Left lung (tissue), 10 donors: Measurements from ENCODE around the gene INO80C. TPM values are rescaled to one million over a fixed set of nuclear protein-coding genes. Genes with fewer than 3 reads are reported as not detected.

Experiments used
- ATAC-seq: fragments of 200-7000 bp; cut with Tn5 transposase; one replicate; pipeline ENCODE4 v1.9.1; 2020; ENCODE audit warnings: moderate library complexity
- DNase-seq, 4 donors: peaks; one replicate each; pipeline ENCODE4 v3.0.0-alpha.2; 2013 to 2020
- H3K27ac ChIP-seq, 2 donors: fragments of 200-600 bp; sonication (generic) in 1 of 2; one replicate each; pipeline versions ENCODE4 v1.5.0 to v1.8.0; 2020 to 2021
- H3K27me3 ChIP-seq, 2 donors: fragments of 200-600 bp; sonication (generic) in 1 of 2; one replicate each; pipeline versions ENCODE4 v1.5.0 to v1.8.0; 2020 to 2021
- H3K36me3 ChIP-seq, 2 donors: fragments of 200-600 bp; sonication (generic) in 1 of 2; one replicate each; pipeline versions ENCODE4 v1.5.0 to v1.8.0; 2020 to 2021
- H3K4me1 ChIP-seq, 2 donors: fragments of 200-600 bp; one replicate each; pipeline ENCODE4 v1.8.0; 2021
- H3K4me3 ChIP-seq, 2 donors: fragments of 200-600 bp; sonication (generic) in 1 of 2; one replicate each; pipeline versions ENCODE4 v1.5.0 to v1.8.0; 2020 to 2021; ENCODE audit warnings: mild to moderate bottlenecking in 1 of 2
- H3K9me3 ChIP-seq, 2 donors: fragments of 200-600 bp; sonication (generic) in 1 of 2; one replicate each; pipeline versions ENCODE4 v1.5.0 to v1.8.0; 2020 to 2021
- CTCF ChIP-seq, 2 donors: fragments of 200-600 bp; sonication (generic) in 1 of 2; IDR thresholded peaks; one replicate each; pipeline versions ENCODE4 v1.5.0 to v1.8.0; 2021; ENCODE audit warnings: antibody characterized with exemption in 2 of 2
- intact Hi-C, 2 donors: fragments of 100-400 bp; cut with DNase I; formaldehyde crosslinking; loops; one replicate each; pipeline versions ENCODE4 v1.11.2 to v1.14.2; 2022
- polyA plus RNA-seq, 6 donors: library from polyadenylated mRNA; unstranded; fragments of 120-200 nt; gene quantifications; one replicate each; pipeline ENCODE4 v1.2.1, GENCODE V29; 2013; ENCODE audit not compliant: insufficient read length in 6 of 6
- total RNA-seq, 2 donors: library from RNA; stranded (reverse); fragmentation: NEBNext Ultra II Directional; extraction: Animal tissue kit (Norgen Biotek cat#: 25700); gene quantifications; one replicate each; pipeline ENCODE4 v1.2.1, GENCODE V29; 2021
- donor health status: DM: no; HTN: yes; CAD: no.
- donor health status: DM: no; HTN: no; CAD: no.

The INO80C gene
- total and polyA plus RNA-seq, 8 donors: 27.0 to 41.6 (median 35.2) TPM

- Histone ChIP-seq H3K27me3 (no peaks in the 10 kb centered on the region), H3K4me3 (no peak overlapping the region), H3K36me3 (no peaks in the 10 kb centered on the region), H3K27ac (peak overlapping the region in 1 of 2 donors; percentile 38), H3K9me3 (no peaks in the 10 kb centered on the region), H3K4me1 (peaks cover 11 to 38% of the 10 kb centered on the region in 2 donors)
- intact Hi-C loops: no loop called here
- no peak for ATAC-seq
- no peak for TF ChIP-seq CTCF (IDR thresholded peaks at IDR 0.05)
- DNase-seq: no peak
These were observed 37.8 kb downstream of the INO80C start for GRCh38 chr18:35459997-35460396.

GRCh38 chr18:35458677-35459441 is 38.9 kb downstream of the INO80C start:
- intact Hi-C loops: no loop called here
- Histone ChIP-seq H3K4me3 (no peak overlapping the region), H3K27me3 (no peaks in the 10 kb centered on the region), H3K27ac (peak overlapping the region in 1 of 2 donors; percentile 53), H3K4me1 (peaks cover 11 to 27% of the 10 kb centered on the region in 2 donors), H3K36me3 (no peaks in the 10 kb centered on the region), H3K9me3 (no peaks in the 10 kb centered on the region)
- no peak for TF ChIP-seq CTCF (IDR thresholded peaks at IDR 0.05)
- ATAC-seq (peak; percentile 85), DNase-seq (peak in 3 of 4 donors; percentile 38 to 79 (median 66))

GRCh38 chr18:35458271-35458670 is 39.5 kb downstream of the INO80C start:
- no peak for DNase-seq
- no peaks in the 10 kb centered on the region for H3K36me3 ChIP-seq
- H3K4me1 ChIP-seq: peaks cover 11 to 22% of the 10 kb centered on the region in 2 donors
- H3K27me3 ChIP-seq: no peaks in the 10 kb centered on the region
- peak overlapping the region in 1 of 2 donors; percentile 53 for H3K27ac ChIP-seq
- no peak for TF ChIP-seq CTCF (IDR thresholded peaks at IDR 0.05)
- intact Hi-C loops: no loop called here
- H3K4me3 ChIP-seq: no peak overlapping the region
- no peaks in the 10 kb centered on the region for H3K9me3 ChIP-seq
- ATAC-seq: peak; percentile 42

- H3K36me3 ChIP-seq: no peaks in the 10 kb centered on the region
- DNase-seq: no peak
- intact Hi-C loops: no loop called here
- TF ChIP-seq CTCF (IDR thresholded peaks at IDR 0.05): no peak
- H3K4me1 ChIP-seq: peaks cover 11 to 22% of the 10 kb centered on the region in 2 donors
- H3K27ac ChIP-seq: peak overlapping the region in 1 of 2 donors; percentile 53
- no peaks in the 10 kb centered on the region for H3K27me3 ChIP-seq
- H3K9me3 ChIP-seq: no peaks in the 10 kb centered on the region
- no peak overlapping the region for H3K4me3 ChIP-seq
- no peak for ATAC-seq
These were observed 40.5 kb downstream of the INO80C start for GRCh38 chr18:35457140-35457704.

GRCh38 chr18:35455926-35456763 is 41.6 kb downstream of the INO80C start:
- no peaks in the 10 kb centered on the region for H3K27me3 ChIP-seq
- H3K9me3 ChIP-seq: no peaks in the 10 kb centered on the region
- no peak for DNase-seq
- intact Hi-C loops: no loop called here
- peaks cover 11 to 17% of the 10 kb centered on the region in 2 donors for H3K4me1 ChIP-seq
- H3K27ac ChIP-seq: no peak overlapping the region
- no peaks in the 10 kb centered on the region for H3K36me3 ChIP-seq
- no peak for TF ChIP-seq CTCF (IDR thresholded peaks at IDR 0.05)
- no peak overlapping the region for H3K4me3 ChIP-seq
- ATAC-seq: no peak
